Retina (tissue), 1 donor: Measurements from ENCODE around the gene DAPL1.
"Not testable (repeated sequence)": the region's sequence is repeated elsewhere in the genome, so short reads cannot be mapped to it uniquely, and the experiment has no call there.

Experiments used
- DNase-seq: peaks from one replicate; pipeline ENCODE4 v3.0.0-alpha.2; 2016

DAPL1 gene

DNA sequence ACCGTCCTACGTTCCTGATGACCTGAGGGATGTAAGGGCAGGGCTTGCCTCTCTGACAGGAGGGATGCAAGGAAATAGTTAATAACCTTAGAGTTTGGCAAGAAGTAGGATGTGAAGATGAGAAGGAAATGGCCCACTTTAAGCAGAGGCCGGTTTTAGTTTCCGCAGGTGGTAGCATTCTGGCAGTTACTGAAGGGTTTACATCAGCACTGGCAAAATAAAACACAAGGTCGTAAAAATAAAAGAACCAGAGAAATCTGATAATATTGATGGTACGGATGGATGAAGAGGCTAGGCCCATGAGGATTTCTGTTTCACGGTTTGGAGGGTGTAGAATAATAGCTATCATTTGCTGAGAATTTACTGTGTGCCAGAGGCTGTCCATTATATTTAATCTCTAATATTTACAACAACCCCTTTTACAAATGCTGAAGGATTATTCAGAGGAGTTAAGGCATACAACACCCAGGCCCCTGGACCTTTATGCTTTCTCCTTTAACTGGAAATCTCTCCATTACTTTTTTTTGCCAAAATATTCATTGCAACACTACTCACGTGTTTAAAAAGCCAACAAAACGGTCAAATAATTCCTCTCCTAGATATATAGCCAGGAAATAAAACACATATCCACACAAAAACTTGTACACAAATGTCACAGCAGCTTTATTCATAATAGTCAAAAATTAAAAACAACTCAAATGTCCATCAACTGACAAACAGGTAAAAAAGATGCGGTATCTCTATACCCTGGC is 28.5 kb downstream of the DAPL1 start:
- DNase-seq = no peak

DNA sequence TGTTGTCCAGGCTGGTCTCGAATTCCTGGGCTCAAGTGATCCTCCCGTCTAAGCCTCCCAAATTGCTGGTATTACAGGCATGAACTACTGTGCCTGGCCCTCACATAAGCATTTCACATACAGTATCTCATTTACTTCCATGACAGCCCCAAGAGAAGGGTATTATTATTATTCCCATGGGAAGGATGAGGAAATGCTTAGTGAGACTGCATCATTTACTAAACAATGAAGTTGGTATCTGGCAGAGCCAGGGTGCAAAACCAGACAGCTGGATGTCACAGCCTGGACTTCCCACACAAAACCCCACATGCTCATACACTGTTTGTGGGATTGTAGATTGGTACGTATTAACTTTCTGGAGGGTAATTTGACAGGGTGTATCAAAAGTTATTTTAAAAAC is 29.9 kb downstream of the DAPL1 start:
- no peak for DNase-seq

DNA sequence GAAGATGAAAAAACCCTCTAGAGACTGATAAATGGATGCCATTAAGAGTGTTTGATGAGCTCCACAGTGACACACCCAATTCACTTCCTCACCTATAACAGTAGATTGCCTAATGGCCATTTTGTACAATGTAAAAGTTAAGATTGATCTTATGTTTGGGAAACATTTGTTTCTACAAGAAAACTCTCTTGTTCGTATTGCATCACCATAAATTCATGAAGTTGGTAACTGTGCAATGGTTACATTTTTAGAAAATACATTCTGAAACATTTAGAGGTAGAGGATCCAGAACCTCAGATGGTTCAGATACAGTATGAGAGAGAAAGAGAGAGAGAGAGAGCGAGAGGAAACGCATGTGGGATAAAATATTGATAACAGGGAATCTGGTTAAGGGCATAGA is 31.8 kb downstream of the DAPL1 start:
- no peak for DNase-seq

DNA sequence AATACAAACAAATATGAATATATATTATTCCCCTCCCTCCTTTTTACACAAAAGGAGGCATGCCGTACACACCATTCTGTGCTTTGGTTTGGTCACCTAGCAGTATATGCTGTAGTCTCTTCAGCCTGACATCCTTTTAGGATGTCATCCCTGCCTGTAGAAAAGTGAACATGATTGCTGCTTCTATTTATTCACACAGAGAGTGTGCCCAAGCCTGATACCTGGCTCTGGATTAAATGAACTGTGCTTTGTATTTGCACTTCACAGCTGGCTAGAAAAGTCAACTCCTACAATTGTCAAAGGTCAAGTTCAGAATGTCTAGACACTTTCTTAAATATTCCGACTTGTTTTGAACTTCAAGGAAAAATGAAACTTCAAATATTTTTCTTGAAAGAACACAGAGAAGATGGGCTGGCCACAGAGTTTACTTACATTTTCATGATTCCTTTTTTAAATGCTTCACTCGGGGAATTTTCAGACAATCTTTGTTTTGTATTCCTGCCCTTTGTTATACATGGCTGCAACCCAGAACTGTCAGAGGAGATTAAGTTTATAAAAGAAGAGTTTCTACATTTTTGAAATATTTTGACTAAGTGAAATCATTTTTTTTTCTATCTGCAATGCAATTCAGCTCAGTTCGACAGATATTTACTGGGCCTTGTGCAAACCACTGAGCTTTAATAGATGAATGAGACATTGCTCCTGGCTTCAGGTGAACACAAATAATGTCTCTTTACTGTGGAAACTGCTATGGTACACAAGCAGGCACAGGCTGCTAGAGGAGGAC is 33.5 kb downstream of the DAPL1 start:
- peak; percentile 67 for DNase-seq

DNA sequence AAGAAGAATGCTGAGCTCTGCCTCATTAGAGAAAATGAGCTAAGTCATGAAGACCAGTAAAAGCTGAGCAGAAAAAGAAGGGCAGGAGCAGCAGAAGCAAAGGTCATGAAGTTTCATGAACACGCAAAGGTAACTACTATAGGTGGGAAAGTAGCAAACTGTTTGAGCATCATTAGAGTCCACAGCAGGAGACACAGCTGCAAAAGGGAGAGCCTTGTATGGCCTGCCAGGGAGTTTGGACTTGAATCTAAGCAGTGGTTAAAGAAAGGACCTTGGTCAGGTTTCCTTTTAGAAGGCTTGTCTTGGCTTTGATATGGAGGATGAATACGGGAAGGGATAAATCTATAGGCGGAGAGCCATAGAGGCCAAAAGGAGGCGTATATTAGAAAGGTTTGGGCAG is 34.0 kb downstream of the DAPL1 start:
- no peak for DNase-seq

DNA sequence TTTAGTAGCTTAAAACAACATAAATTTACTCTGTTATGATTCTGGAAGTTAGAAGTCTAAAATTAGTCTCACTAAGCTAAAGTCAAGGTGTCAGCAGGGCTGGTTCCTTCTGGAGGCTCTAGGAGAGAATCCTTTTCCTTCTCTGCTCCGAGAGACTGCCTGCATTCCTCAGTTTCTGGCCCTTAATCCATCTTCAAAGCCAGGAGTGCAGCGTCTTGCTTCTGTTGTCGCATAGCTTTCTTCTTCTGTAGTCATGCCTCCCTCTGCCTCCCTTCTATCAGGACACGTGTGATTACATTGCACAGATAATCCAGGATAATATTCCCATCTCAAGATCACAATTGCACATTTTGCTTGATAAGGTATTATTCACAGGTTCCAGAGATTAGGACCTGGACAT is 35.1 kb downstream of the DAPL1 start:
- no peak for DNase-seq

DNA sequence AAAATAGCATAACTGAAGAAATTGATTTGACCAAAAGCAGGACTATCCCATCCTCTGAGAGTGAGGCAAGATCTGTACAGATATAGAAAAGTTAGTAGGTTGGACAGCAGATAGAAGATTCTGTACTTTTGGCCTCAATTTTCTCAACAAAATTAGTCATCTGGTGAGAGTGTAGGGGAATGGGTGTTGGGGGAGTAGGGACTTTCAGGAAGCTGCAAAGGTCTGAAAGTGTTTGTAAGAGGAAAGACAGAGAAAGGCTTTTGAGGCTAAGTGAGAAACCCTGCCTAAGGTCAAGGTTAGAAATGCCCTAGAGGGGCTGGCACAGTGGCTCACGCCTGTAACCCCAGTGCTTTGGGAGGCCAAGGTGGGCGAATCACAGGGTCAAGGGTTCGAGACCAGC is 40.3 kb downstream of the DAPL1 start:
- DNase-seq = no peak

DNA sequence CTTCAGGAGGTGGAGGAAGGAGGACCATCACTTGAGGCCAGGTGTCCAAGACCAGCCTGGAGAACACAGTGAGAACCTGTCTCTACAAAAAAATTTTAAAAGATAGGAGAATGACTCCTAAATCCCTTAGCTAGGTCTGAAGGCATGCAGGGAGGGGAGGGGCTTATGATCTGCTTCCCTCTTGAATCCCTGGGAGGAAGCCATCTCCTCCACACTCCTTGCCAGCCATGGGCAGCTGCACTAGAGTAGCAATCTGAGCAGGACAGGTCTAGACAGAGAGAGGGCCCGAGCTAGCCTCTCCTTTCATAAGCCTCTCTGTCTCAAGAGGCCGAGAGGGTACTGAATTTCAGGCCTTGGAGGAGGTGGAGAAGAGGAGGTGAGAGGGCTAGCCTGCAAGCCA is 42.5 kb downstream of the DAPL1 start:
- DNase-seq = no peak

DNA sequence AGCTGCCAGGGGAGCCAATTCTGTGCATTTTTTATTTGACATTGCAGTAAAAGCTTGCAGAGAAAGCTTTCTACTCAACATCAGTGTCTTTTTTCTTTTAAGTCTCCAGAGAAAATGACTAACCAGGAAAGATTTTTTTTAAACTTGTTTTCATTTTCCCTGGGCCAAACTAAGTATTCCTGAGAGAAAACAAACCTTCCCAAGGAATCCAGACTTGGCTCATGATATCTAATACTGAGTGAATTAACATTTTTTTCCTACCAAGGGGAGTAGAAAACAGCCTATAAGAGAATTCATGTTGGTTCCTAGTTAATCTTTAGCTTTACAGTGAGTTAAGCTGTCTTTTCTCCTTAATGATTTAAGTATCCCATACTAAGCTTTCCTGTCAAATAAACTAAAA is 46.7 kb downstream of the DAPL1 start:
- DNase-seq = no peak

DNA sequence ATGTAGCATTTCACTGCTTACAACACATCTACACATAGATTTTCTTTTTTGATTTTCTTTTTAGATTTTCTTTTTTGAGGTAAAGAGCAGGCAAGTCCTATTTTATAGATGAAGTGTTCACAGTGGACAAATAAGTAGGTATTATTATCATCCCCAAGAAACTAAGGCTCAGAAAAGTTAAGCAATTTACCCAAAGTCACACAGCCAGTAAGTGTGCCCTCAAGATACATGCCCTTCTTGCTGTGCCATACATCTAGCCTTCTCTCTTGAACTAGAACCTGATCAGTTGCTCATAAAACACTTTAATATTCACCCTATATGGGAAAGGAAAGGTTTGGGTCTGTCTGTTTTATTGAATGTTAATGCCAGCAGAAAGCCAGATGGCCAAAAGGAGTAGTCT is 50.3 kb downstream of the DAPL1 start:
- DNase-seq = no peak

DNA sequence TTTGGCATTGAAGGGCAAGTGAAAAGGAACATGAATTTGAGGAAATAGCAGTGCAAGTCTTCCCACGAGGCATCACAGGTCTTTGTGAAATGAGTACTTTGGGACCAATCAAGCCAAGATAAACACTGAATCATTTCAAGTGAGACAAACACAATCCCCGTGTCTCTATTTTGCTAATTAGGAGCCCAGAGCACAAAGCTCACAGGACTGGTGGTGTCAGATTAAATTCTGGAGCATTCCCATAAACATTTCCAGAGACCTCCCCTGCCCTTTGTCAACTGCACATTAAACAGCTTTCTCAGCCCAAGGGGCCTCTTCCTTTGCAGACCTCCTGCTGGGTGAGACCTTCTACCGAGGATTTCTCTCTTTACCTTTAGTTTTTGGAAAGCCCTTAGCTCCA is 50.7 kb downstream of the DAPL1 start:
- peak; percentile 21 for DNase-seq

DNA sequence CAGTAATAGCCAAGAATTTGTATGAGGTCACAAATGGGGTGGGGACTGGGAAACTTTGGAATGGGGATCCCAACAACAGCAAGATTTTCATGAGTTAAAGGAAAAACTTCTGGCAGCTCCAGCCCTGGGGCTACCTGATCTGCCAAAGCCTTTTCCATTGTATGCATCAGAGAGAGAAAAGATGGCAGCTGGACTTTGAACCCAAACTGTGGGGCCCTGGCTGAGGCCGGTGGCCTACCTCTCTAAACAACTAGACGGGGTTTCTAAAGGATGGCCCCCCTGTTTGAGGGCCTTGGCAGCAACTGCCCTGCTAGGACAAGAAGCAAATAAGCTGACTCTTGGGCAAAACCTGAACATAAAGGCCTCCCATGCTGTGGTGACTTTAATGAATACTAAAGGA is 52.4 kb downstream of the DAPL1 start:
- not testable (repeated sequence) for DNase-seq

DNA sequence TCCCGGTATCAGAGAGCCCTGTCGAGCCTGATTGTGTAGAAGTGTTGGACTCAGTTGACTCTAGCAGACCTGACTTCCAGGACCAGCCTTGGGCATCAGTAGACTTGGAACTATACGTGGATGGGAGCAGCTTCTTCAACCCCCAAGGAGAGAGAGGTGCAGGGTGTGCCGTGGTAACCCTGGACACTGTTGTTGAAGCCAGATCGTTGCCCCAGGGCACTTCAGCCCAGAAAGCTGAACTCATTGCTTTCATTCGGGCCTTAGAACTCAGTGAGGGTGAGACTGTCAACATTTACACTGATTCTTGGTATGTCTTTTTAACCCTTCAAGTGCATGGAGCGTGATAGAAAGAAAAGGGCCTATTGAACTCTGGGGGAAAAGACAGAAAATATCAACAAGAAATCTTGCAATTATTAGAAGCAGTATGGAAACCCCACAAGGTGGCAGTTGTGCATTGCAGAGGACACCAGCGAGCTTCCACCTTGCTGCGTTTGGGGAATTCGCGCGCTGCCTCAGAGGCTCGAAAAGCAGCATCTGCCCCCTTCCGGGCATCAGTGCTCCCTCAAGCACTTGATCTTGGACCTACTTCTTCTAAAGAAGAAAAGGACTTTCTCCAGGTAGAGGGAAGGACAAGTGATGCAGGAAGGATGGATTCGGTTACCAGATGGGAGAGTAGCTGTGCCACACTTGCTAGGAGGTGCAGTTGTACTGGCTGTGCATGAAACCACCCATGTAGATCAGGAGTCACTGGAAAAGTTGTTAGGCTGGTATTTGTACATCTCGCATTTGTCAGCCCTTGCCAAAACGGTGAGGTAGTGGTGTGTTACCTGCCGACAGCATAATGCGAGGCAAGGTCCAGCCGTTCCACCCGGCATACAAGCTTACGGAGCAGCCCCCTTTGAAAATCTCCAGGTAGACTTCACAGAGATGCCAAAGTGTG is 53.2 kb downstream of the DAPL1 start:
- DNase-seq = not testable (repeated sequence)

DNA sequence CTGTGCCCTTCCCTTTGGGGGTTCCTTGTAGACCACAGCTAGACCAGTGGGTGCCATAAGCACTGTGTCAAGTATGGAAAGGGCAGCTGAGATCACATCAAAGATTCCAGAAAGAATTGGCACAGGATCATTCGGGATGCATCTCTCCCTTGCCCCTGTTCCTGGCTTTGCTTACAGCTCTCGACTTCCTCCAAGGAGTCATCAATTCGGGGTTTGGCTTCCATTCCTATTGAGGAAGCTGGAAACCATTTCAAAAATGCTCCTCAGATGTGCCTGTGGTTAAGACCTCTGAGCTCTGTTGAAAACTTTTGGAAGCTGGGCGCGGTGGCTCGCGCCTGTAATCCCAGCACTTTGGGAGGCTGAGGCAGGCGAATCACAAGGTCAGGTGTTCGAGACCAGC is 65.1 kb downstream of the DAPL1 start:
- not testable (repeated sequence) for DNase-seq

DNA sequence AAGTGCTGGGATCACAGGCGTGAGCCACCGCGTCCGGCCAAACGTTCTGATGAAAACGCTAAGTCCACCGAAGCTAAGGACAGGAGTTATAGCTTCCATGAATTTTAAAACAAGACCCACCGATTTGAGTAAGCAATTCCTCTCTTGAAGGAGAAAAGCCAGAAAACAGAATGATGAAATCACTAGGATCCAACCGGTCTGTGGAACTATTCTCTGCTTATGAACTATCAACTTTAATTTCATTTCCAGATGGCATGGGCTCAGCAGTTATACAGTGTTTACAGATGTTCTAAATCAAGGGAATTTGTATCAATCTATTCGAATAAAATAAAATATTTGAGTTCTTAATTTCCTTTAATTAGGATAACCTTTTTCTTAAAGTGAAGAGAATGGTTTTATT is 66.5 kb downstream of the DAPL1 start:
- DNase-seq = not testable (repeated sequence)

DNA sequence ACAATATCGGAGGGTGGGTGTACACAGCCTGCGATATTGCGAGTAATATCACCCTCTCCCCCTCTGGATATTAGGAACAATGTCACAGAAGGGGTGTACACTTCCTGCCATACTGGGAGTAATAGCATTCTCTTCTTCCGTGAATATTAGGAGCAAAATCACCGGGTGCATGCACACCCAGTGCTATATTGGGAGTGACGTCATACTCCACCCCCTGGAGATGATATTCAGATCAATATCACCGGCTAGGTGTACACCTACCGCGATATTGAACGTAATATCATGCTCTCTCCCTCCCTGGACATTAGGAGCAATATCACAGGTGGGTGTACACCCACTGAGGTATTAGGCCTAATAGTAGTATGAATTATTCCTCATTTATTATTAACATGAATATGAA is 70.4 kb downstream of the DAPL1 start:
- not testable (repeated sequence) for DNase-seq
